Measurements from ENCODE around the gene RNF111. TPM values are rescaled to one million over a fixed set of nuclear protein-coding genes. Genes with fewer than 3 reads are reported as not detected.
A peak's percentile ranks its signal among the peaks of the same experiment; 100 is the strongest.

Gene RNF111
- total RNA-seq: 10 to 100 TPM; 22.6 to 25.0 (median 25.0) TPM

DNA sequence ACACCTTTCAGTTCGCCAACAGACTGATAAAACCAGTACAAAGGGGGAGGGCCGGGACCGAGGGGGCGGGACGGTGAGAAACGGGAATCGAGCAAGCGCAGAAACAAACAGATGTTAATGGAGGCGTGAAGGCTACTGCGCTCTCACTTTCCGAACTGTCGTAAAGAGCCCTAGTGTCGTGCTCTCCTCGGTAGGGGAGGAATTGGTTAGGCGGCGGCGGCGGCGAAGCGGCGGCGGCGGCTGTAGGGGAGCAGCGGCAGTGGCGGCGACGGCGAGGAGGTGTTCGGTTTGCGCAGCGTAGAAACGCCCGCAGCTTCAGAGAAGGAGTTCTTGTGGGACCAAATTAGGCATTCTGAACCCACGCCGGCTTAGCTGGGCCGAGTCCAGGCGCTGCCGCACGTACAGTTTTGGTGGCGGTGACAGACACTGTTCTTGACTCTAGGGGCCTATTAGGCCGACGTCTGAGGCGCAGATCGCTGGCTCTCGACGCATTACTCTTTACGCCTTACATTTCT lies at the start of gene RNF111:
TSS of gene RNF111 (plus strand) at position 173 of the 515 bp plus-strand sequence. CDS start 43,160 bp downstream, outside the sequence.
- Mint-ChIP-seq H3K4me3 (peak within 1 kb of the TSS; percentile 99), H3K4me1 (ENCODE audit: low read depth) (peaks cover 44% of the 10 kb centered on the region), H3K36me3 (ENCODE audit: insufficient read depth) (peaks cover 15% of the 10 kb centered on the region)

DNA sequence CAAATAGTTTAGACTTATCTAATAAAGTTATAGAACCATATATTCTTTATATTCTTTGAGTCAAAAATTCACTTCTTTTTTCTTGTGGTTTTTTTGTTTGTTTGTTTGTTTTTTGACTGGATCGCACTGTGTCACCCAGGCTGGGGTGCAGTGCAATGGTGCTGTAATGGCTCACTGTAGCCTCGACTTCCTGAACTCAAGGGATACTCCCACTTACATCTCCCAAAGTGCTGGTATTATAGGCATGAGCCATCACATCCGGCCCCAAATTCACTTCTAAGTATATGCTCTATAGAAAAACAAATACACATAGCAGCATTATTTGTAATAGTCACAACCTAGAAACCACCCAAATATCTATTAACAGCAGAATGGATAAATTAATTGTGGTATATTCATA lies 40.3 kb upstream of the RNF111 start:
- H3K9me3 Mint-ChIP-seq: no peaks in the 10 kb centered on the region
- H3K4me1 Mint-ChIP-seq (ENCODE audit: low read depth): no peaks in the 10 kb centered on the region
- DNase-seq (no peak), ATAC-seq (no peak)
- no peaks in the 10 kb centered on the region for H3K27me3 Mint-ChIP-seq (ENCODE audit: low read depth)
- H3K36me3 Mint-ChIP-seq (ENCODE audit: insufficient read depth): no peaks in the 10 kb centered on the region
- no peak overlapping the region for H3K4me3 Mint-ChIP-seq

More for the DNA sequence above, at the start of gene RNF111:
- ATAC-seq (peak; percentile 85 to 89), DNase-seq (peak; percentile 84)
- Mint-ChIP-seq H3K9me3 (no peaks in the 10 kb centered on the region), H3K27me3 (ENCODE audit: low read depth) (no peaks in the 10 kb centered on the region)

DNA sequence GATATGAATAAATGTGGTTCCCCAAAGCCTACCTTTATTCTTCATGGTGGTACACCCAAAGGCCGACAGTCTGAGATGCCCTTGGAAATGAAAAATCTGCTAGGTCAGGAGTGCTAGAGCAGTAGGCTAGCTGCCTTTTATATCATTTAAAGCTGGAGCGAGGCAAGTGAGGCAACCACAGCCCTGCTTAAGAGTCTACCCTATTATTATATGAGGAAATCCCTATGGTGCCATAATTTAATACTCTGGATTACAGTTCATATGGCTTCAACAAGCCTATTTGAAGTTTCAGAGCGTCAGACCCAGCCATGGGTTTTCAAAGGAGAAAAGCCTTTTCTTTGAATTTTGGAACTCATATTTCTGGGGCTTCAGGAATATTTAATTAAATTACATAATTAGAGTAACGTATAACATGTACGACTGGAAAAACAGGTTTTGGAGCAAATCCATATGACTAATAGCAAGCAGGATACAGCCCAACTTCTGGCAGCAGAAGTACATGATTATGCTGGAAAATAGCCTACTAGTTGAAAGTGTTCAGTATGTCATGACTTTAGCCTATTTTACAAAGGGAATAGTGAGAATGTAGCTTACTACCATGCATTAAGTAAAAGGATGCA lies 36.0 kb upstream of the RNF111 start:
- DNase-seq (no peak), ATAC-seq (no peak)
- no peaks in the 10 kb centered on the region for H3K27me3 Mint-ChIP-seq (ENCODE audit: low read depth)
- H3K9me3 Mint-ChIP-seq: no peaks in the 10 kb centered on the region
- no peaks in the 10 kb centered on the region for H3K36me3 Mint-ChIP-seq (ENCODE audit: insufficient read depth)
- H3K4me1 Mint-ChIP-seq (ENCODE audit: low read depth): peaks cover 8% of the 10 kb centered on the region
- H3K4me3 Mint-ChIP-seq: no peak overlapping the region

DNA sequence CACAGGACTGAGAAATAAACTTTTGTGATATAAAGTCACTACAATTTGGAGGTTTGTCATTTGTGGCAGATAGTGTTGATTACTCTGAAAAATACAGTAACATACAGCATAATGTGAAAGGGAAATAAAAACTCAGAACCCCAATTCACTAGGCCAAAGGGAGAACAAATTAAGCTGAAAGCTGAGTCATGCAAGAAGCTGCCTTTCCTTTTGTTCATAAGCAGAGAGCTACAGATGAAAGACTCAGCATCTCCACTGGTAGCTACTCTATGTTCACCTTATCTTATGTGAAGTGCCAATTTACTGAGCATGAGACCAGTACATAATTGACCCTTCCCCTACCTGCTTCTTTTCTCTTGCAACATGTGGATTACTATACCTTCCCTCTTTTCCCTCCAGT lies 34.7 kb upstream of the RNF111 start:
- Mint-ChIP-seq H3K4me3 (no peak overlapping the region), H3K4me1 (ENCODE audit: low read depth) (peaks cover 9% of the 10 kb centered on the region), H3K9me3 (no peaks in the 10 kb centered on the region), H3K27me3 (ENCODE audit: low read depth) (no peaks in the 10 kb centered on the region), H3K36me3 (ENCODE audit: insufficient read depth) (no peaks in the 10 kb centered on the region)
- DNase-seq (no peak), ATAC-seq (peak; percentile 32 to 53)

GRCh38 chr15:58957101-58957973 lies 30.1 kb upstream of the RNF111 start:
- DNase-seq (peak; percentile 45), ATAC-seq (peak; percentile 84 to 89)
- H3K4me3 Mint-ChIP-seq: no peak overlapping the region
- H3K36me3 Mint-ChIP-seq (ENCODE audit: insufficient read depth): no peaks in the 10 kb centered on the region
- no peaks in the 10 kb centered on the region for H3K27me3 Mint-ChIP-seq (ENCODE audit: low read depth)
- H3K4me1 Mint-ChIP-seq (ENCODE audit: low read depth): peaks cover 9% of the 10 kb centered on the region
- H3K9me3 Mint-ChIP-seq: no peaks in the 10 kb centered on the region

DNA sequence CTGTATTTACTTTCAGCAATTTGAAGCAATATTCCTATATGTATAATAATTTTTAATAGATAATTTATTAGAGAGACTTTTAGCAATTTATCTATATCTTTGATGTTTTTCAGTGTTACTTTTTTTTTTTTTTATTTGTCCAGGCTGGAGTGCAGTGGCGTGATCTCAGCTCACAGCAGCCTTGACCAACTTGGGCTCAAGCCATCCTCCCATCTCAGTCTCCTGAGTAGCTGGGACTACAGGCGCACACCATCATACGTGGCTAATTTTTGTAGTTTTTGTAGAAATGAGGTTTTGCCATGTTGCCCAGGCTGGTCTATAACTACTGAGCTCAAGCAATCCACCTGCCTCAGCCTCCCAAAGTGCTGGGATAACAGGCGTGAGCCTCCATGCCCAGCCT lies 28.7 kb upstream of the RNF111 start:
- H3K36me3 Mint-ChIP-seq (ENCODE audit: insufficient read depth): no peaks in the 10 kb centered on the region
- H3K4me1 Mint-ChIP-seq (ENCODE audit: low read depth): peaks cover 1% of the 10 kb centered on the region
- no peaks in the 10 kb centered on the region for H3K9me3 Mint-ChIP-seq
- DNase-seq: no peak
- H3K27me3 Mint-ChIP-seq (ENCODE audit: low read depth): no peaks in the 10 kb centered on the region
- no peak overlapping the region for H3K4me3 Mint-ChIP-seq
- no peak for ATAC-seq

DNA sequence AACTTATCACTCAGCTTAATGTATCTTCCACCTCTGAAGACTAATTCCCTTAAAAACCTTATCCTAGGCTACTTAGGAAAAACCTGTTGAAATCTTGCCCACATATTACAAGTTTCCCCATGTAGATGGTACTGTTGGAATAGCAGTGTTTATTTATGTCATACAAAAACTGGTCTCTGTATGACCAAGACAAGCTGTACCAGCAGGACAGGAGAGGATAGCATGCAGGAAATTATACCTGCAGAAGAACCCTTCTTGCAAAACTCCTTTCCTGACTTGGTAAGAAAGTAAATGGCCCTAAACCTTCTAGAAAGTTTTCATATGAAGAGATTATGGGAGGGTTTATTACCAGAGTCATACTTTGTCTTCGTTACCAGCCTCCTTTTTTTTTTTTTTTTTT lies 25.3 kb upstream of the RNF111 start:
- ATAC-seq: no peak
- no peaks in the 10 kb centered on the region for H3K9me3 Mint-ChIP-seq
- H3K36me3 Mint-ChIP-seq (ENCODE audit: insufficient read depth): no peaks in the 10 kb centered on the region
- H3K4me1 Mint-ChIP-seq (ENCODE audit: low read depth): peaks cover 1% of the 10 kb centered on the region
- no peak for DNase-seq
- H3K4me3 Mint-ChIP-seq: no peak overlapping the region
- H3K27me3 Mint-ChIP-seq (ENCODE audit: low read depth): no peaks in the 10 kb centered on the region

- no peaks in the 10 kb centered on the region for H3K36me3 Mint-ChIP-seq (ENCODE audit: insufficient read depth)
- ATAC-seq (no peak), DNase-seq (no peak)
- no peaks in the 10 kb centered on the region for H3K9me3 Mint-ChIP-seq
- no peak overlapping the region for H3K4me3 Mint-ChIP-seq
- H3K4me1 Mint-ChIP-seq (ENCODE audit: low read depth): no peaks in the 10 kb centered on the region
- H3K27me3 Mint-ChIP-seq (ENCODE audit: low read depth): no peaks in the 10 kb centered on the region
These were observed 24.5 kb upstream of the RNF111 start for GRCh38 chr15:58962662-58963565.

DNA sequence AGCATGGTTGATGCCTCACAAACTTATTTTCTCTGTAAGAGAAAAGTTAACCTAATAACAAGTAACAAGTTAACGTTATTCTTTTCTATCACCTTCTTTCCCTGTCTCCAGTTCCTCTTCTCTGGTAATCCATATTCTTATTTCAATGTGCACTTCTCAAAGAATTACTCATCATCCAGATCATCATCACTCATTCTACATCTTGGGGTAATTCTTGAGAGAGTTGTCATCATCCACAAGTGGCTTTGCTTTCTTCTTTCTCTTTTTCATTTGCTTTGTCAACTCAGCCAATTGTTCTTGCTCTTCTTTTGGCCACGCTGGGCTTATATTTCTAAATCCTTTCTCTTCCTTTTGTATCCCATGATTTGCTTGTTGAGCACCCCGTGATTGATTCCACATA lies 20.8 kb upstream of the RNF111 start:
- Mint-ChIP-seq H3K4me1 (ENCODE audit: low read depth) (no peaks in the 10 kb centered on the region), H3K9me3 (no peaks in the 10 kb centered on the region), H3K4me3 (no peak overlapping the region), H3K36me3 (ENCODE audit: insufficient read depth) (no peaks in the 10 kb centered on the region), H3K27me3 (ENCODE audit: low read depth) (no peaks in the 10 kb centered on the region)
- ATAC-seq (no peak), DNase-seq (no peak)

DNA sequence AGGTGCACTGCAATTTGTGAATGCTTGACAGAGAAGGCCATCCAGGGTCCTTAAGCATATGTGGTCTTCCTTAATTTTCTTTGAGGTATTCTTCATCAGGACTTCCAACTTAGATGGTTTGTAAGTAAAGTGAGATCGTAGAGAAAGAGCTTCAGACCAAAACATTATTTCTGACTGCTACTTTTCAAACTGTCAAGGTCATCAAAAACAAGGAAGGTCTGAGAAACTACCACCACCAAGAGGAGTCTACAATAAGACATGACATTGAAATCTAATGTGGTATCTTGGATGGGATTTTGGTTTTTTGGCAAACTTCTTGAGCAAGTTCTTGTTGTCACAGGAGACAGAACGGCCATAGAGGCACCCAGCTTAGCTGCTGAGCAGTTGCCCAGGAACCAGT lies 20.0 kb upstream of the RNF111 start:
- no peak overlapping the region for H3K4me3 Mint-ChIP-seq
- no peaks in the 10 kb centered on the region for H3K27me3 Mint-ChIP-seq (ENCODE audit: low read depth)
- no peaks in the 10 kb centered on the region for H3K9me3 Mint-ChIP-seq
- no peaks in the 10 kb centered on the region for H3K4me1 Mint-ChIP-seq (ENCODE audit: low read depth)
- ATAC-seq (no peak), DNase-seq (no peak)
- no peaks in the 10 kb centered on the region for H3K36me3 Mint-ChIP-seq (ENCODE audit: insufficient read depth)

DNA sequence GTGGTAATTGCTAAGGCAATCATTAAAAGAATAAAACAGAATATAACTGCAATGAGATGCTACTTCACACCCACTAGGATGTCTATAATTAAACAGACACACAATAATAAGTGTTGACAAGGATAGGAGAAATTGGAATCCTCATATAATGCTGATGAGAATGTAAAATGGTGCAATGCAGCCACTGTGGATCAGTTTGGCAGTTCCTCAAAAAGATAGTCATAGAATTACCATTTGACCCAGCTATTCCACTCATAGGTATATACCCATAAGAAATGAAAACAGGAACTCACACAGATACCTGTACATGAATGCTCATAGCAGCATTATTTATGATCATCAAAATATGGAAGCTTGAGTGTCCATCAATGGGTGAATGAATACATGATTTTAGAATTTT lies 9.6 kb upstream of the RNF111 start:
- ATAC-seq: no peak
- H3K36me3 Mint-ChIP-seq (ENCODE audit: insufficient read depth): no peaks in the 10 kb centered on the region
- no peak overlapping the region for H3K4me3 Mint-ChIP-seq
- DNase-seq: no peak
- peaks cover 38% of the 10 kb centered on the region for H3K4me1 Mint-ChIP-seq (ENCODE audit: low read depth)
- no peaks in the 10 kb centered on the region for H3K9me3 Mint-ChIP-seq
- H3K27me3 Mint-ChIP-seq (ENCODE audit: low read depth): no peaks in the 10 kb centered on the region

- no peak for DNase-seq
- peaks cover 29% of the 10 kb centered on the region for H3K4me1 Mint-ChIP-seq (ENCODE audit: low read depth)
- no peak overlapping the region for H3K4me3 Mint-ChIP-seq
- no peaks in the 10 kb centered on the region for H3K36me3 Mint-ChIP-seq (ENCODE audit: insufficient read depth)
- ATAC-seq: no peak
- no peaks in the 10 kb centered on the region for H3K27me3 Mint-ChIP-seq (ENCODE audit: low read depth)
- H3K9me3 Mint-ChIP-seq: no peaks in the 10 kb centered on the region
These were observed 7.0 kb upstream of the RNF111 start for GRCh38 chr15:58980351-58980939.

DNA sequence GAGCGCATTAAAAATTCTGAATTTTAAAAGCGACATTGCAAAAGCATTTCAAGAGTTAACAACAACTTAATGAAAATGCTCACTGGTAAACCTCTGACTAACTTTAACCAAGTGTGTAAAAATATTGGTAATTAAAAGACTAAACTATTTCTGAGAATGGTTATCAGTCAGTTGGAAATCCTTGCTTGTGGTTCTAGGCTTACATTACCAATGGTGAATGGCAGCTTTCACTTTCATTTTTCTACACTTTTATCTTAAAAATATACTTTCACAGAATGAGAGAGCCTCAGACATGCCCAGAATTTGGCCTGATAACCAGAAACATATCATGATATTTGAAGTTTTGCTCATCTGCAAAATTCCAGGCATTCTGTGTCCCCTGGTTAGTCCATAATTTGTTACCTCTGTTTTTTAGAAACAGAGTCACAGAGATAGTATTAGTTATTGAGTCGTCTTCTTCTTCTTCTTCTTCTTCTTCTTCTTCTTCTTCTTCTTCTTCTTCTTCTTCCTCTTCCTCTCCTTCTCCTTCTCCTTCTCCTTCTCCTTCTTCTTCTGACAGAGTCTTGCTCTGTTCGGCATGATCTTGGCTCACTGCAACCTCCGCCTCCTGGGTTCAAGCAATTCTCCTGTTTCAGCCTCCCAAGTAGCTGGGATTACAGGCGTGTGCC lies 5.5 kb upstream of the RNF111 start:
- Mint-ChIP-seq H3K4me3 (peak overlapping the region; percentile 49), H3K36me3 (ENCODE audit: insufficient read depth) (no peaks in the 10 kb centered on the region), H3K27me3 (ENCODE audit: low read depth) (no peaks in the 10 kb centered on the region), H3K9me3 (no peaks in the 10 kb centered on the region), H3K4me1 (ENCODE audit: low read depth) (peaks cover 24% of the 10 kb centered on the region)
- ATAC-seq (peak; percentile 51 to 64), DNase-seq (no peak)

All from activated T-cell treated with anti-CD3 and anti-CD28 coated beads, Interleukin-2, amount 50 U/mL, for 4 hours (primary cell).